ENCODE data around the gene MTG2. TPM values are rescaled to one million over a fixed set of nuclear protein-coding genes. Genes with fewer than 3 reads are reported as not detected.

Gene MTG2
- total RNA-seq, 1 donor from 2014 or later, result 32.9 TPM

- Mint-ChIP-seq H3K4me3 (no peak overlapping the region), H3K27ac (ENCODE audit: unreplicated experiment) (no peak overlapping the region), H3K9me3 (no peaks in the 10 kb centered on the region), H3K27me3 (ENCODE audit: low read depth) (peaks cover 57% of the 10 kb centered on the region), H3K36me3 (ENCODE audit: low read depth) (no peaks in the 10 kb centered on the region), H3K4me1 (peaks cover 3% of the 10 kb centered on the region)
- no peak for TF ChIP-seq CTCF (conservative IDR thresholded peaks at IDR 0.05)
- DNase-seq (ENCODE audit: low read depth, low spot score), result no peak
These were observed 42.2 kb downstream of the MTG2 start for GRCh38 chr20:62225026-62225425.

GRCh38 chr20:62225820-62226635, 43.2 kb downstream of the MTG2 start:
- Mint-ChIP-seq H3K4me1 (peaks cover 2% of the 10 kb centered on the region), H3K27me3 (ENCODE audit: low read depth) (peaks cover 52% of the 10 kb centered on the region), H3K27ac (ENCODE audit: unreplicated experiment) (no peak overlapping the region), H3K4me3 (no peak overlapping the region), H3K36me3 (ENCODE audit: low read depth) (no peaks in the 10 kb centered on the region), H3K9me3 (no peaks in the 10 kb centered on the region)
- no peak for TF ChIP-seq CTCF (conservative IDR thresholded peaks at IDR 0.05)
- DNase-seq (ENCODE audit: low read depth, low spot score), result no peak

GRCh38 chr20:62226707-62227590, 44.1 kb downstream of the MTG2 start:
- no peak for DNase-seq (ENCODE audit: low read depth, low spot score)
- Mint-ChIP-seq H3K27ac (ENCODE audit: unreplicated experiment) (no peak overlapping the region), H3K9me3 (no peaks in the 10 kb centered on the region), H3K36me3 (ENCODE audit: low read depth) (no peaks in the 10 kb centered on the region), H3K27me3 (ENCODE audit: low read depth) (peaks cover 43% of the 10 kb centered on the region), H3K4me1 (no peaks in the 10 kb centered on the region), H3K4me3 (no peak overlapping the region)
- no peak for TF ChIP-seq CTCF (conservative IDR thresholded peaks at IDR 0.05)

GRCh38 chr20:62227591-62227976, 44.8 kb downstream of the MTG2 start:
- no peak for DNase-seq (ENCODE audit: low read depth, low spot score)
- no peaks in the 10 kb centered on the region for H3K4me1 Mint-ChIP-seq
- no peaks in the 10 kb centered on the region for H3K9me3 Mint-ChIP-seq
- no peak for TF ChIP-seq CTCF (conservative IDR thresholded peaks at IDR 0.05)
- no peak overlapping the region for H3K4me3 Mint-ChIP-seq
- H3K27me3 Mint-ChIP-seq (ENCODE audit: low read depth), result peaks cover 36% of the 10 kb centered on the region
- no peak overlapping the region for H3K27ac Mint-ChIP-seq (ENCODE audit: unreplicated experiment)
- H3K36me3 Mint-ChIP-seq (ENCODE audit: low read depth), result no peaks in the 10 kb centered on the region

GRCh38 chr20:62227977-62228958, 45.4 kb downstream of the MTG2 start:
- no peak overlapping the region for H3K27ac Mint-ChIP-seq (ENCODE audit: unreplicated experiment)
- H3K4me1 Mint-ChIP-seq, result no peaks in the 10 kb centered on the region
- DNase-seq (ENCODE audit: low read depth, low spot score), result no peak
- H3K4me3 Mint-ChIP-seq, result no peak overlapping the region
- TF ChIP-seq CTCF (conservative IDR thresholded peaks at IDR 0.05), result no peak
- peaks cover 30% of the 10 kb centered on the region for H3K27me3 Mint-ChIP-seq (ENCODE audit: low read depth)
- H3K36me3 Mint-ChIP-seq (ENCODE audit: low read depth), result no peaks in the 10 kb centered on the region
- H3K9me3 Mint-ChIP-seq, result no peaks in the 10 kb centered on the region
